ENCODE results near the gene SELENON. TPM values are rescaled to one million over a fixed set of nuclear protein-coding genes. Genes with fewer than 3 reads are reported as not detected.

The SELENON gene, protein sequence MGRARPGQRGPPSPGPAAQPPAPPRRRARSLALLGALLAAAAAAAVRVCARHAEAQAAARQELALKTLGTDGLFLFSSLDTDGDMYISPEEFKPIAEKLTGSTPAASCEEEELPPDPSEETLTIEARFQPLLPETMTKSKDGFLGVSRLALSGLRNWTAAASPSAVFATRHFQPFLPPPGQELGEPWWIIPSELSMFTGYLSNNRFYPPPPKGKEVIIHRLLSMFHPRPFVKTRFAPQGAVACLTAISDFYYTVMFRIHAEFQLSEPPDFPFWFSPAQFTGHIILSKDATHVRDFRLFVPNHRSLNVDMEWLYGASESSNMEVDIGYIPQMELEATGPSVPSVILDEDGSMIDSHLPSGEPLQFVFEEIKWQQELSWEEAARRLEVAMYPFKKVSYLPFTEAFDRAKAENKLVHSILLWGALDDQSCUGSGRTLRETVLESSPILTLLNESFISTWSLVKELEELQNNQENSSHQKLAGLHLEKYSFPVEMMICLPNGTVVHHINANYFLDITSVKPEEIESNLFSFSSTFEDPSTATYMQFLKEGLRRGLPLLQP
- 10 to 100 TPM; 20.0 to 51.0 (median 43.3) TPM for total RNA-seq

DNA sequence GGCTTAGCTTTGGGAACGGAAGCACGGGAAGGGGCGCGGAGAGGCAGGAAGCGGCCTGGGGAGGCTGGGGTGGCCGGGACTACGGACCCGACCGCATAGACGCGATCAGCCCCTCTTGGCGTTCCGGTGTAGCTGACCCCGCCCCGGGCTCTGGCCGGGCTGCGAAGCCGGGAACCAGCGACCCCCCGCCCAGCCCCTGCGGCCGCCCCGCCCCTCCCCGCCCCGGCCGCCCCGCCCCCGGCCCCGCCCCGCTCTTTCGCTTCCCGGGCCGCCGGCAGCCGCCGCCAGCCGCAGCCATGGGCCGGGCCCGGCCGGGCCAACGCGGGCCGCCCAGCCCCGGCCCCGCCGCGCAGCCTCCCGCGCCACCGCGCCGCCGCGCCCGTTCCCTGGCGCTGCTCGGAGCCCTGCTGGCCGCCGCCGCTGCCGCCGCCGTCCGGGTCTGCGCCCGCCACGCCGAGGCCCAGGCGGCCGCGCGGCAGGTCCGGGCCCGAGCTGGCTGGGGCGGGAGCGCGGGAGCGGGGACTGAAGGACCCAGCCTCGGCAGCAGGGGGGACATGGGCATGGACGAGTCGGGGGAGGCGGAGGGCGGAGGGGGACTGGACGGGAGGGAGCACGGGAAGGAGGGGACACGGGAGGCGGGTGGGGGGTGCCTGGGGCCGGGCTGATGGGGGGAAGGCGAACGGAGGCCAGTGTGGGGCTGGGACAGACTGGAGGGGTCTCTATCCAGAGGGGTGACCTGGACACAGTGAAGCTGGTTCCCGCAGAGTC lies at the start of gene SELENON:
SELENON (plus strand) TSS at position 259 of the 768 bp plus-strand sequence; CDS start at position 297, 38 bp downstream.
- in situ Hi-C loops (cut with MboI; ENCODE audit: low sequenced_read_pairs in 4 of 4) (loop anchor here (5.0 to 10.0 kb wide), 2 partner anchors 55 to 188 kb away; no protein-coding TSS in a partner anchor), intact Hi-C loops (cut with DNase I; ENCODE audit: low total_unique reads) (loop anchor here (5.0 to 10.0 kb wide), 3 partner anchors 258 to 565 kb away; partner anchors contain the start of genes LDLRAP1, MACO1 and SYF2)
- TF ChIP-seq, protein P1, sequence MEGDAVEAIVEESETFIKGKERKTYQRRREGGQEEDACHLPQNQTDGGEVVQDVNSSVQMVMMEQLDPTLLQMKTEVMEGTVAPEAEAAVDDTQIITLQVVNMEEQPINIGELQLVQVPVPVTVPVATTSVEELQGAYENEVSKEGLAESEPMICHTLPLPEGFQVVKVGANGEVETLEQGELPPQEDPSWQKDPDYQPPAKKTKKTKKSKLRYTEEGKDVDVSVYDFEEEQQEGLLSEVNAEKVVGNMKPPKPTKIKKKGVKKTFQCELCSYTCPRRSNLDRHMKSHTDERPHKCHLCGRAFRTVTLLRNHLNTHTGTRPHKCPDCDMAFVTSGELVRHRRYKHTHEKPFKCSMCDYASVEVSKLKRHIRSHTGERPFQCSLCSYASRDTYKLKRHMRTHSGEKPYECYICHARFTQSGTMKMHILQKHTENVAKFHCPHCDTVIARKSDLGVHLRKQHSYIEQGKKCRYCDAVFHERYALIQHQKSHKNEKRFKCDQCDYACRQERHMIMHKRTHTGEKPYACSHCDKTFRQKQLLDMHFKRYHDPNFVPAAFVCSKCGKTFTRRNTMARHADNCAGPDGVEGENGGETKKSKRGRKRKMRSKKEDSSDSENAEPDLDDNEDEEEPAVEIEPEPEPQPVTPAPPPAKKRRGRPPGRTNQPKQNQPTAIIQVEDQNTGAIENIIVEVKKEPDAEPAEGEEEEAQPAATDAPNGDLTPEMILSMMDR (IDR thresholded peaks at IDR 0.05 in 4 of 5, conservative IDR thresholded peaks at IDR 0.05 in 1 of 5): no peak
- no peak for TF ChIP-seq POLR2A (IDR thresholded peaks at IDR 0.05)
- ATAC-seq: peak; percentile 43 to 45
- Histone ChIP-seq H3K27ac (peak within 1 kb of the TSS; percentile 86 to 91 (median 90)), H3K4me1 (peaks cover 71 to 74% of the 10 kb centered on the region in 2 donors), H3K4me3 (peak within 1 kb of the TSS; percentile 66 to 75 (median 72)), H3K27me3 (no peaks in the 10 kb centered on the region), H3K9me3 (no peaks in the 10 kb centered on the region), H3K36me3 (no peaks in the 10 kb centered on the region)
- peak; percentile 32 to 42 for DNase-seq

DNA sequence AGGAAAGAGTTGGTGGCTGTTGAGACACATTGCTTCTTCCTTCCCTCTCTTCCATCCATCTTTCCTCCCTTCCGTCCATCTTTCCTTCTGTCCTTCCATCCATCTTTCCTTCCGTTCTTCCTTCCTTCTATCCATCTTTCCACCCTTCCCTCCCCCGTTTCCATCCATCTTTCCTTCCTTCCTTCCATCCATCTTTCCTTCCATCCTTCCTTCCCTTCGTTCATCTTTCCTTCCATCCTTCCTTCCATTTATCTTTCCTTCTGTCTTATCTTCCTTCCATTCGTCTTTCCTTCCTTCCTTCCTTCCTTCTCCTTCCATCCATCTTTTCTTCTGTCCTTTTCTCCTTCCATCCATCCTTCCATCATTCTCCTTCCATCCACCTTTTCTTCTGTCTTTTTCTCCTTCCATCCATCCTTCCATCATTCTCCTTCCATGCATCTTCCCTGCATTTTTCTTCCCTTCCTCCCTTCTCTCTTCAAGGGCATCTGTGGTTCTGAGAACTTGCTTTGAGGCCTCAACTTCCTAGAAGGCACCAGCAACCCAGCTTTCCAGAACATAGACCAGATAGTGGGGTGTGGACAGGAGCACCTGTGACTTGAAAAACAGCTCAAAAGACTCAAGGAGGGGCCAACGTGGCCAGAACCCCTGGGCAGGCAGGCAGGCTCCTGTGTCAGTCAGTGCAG lies 48.9 kb upstream of the SELENON start:
- no peak overlapping the region for H3K27ac ChIP-seq
- no peaks in the 10 kb centered on the region for H3K27me3 ChIP-seq
- H3K36me3 ChIP-seq: no peaks in the 10 kb centered on the region
- H3K9me3 ChIP-seq: no peaks in the 10 kb centered on the region
- DNase-seq: no peak
- no peak for TF ChIP-seq POLR2A (IDR thresholded peaks at IDR 0.05)
- H3K4me3 ChIP-seq: no peak overlapping the region
- no peak for ATAC-seq
- in situ Hi-C loops (cut with MboI; ENCODE audit: low sequenced_read_pairs in 4 of 4) (no loop called here), intact Hi-C loops (cut with DNase I; ENCODE audit: low total_unique reads) (no loop called here)
- H3K4me1 ChIP-seq: no peaks in the 10 kb centered on the region

DNA sequence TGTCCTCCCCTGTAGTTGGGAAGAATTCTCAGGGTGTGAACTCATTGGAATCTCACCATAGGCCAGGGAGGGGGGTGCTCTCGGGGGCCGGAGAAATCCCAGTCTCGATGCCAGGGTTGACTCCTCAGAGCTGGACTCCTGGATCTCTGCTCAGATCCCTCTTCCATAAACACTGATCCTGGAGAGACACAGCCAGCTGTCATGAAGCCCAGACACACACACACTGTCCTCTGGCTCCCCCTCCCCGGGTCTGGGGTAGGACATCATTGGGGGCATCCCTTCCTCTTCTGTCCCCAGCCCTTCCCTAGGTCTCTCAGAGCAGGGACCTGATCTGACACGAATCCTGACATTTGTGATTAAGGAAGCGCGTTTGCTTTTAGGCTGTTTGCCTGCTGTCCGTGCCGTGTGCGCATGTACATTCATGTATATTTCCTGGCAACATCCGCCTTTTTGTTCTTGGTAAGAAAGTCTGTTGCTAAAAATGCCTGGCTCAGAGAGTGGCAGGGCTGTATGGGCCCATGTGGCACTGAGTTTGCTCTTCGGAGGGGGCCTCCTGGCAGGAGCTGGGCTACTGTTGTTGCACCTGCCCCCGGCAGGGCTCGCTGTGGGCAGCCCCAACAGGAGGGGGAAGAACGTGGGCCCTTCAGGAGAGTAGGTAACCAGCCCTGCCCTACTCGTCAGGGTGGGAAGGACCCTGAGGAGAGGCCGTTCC lies 45.4 kb upstream of the SELENON start:
- H3K4me3 ChIP-seq: no peak overlapping the region
- peak in 1 of 2 donors; percentile 30 for ATAC-seq
- no peak for DNase-seq
- no peaks in the 10 kb centered on the region for H3K36me3 ChIP-seq
- H3K27me3 ChIP-seq: no peaks in the 10 kb centered on the region
- in situ Hi-C loops (cut with MboI; ENCODE audit: low sequenced_read_pairs in 4 of 4) (no loop called here), intact Hi-C loops (cut with DNase I; ENCODE audit: low total_unique reads) (no loop called here)
- TF ChIP-seq, protein P1 (IDR thresholded peaks at IDR 0.05 in 4 of 5, conservative IDR thresholded peaks at IDR 0.05 in 1 of 5): peak in 1 of 5 experiments; percentile 27
- TF ChIP-seq POLR2A (IDR thresholded peaks at IDR 0.05): no peak
- no peaks in the 10 kb centered on the region for H3K9me3 ChIP-seq
- no peaks in the 10 kb centered on the region for H3K4me1 ChIP-seq
- H3K27ac ChIP-seq: no peak overlapping the region

DNA sequence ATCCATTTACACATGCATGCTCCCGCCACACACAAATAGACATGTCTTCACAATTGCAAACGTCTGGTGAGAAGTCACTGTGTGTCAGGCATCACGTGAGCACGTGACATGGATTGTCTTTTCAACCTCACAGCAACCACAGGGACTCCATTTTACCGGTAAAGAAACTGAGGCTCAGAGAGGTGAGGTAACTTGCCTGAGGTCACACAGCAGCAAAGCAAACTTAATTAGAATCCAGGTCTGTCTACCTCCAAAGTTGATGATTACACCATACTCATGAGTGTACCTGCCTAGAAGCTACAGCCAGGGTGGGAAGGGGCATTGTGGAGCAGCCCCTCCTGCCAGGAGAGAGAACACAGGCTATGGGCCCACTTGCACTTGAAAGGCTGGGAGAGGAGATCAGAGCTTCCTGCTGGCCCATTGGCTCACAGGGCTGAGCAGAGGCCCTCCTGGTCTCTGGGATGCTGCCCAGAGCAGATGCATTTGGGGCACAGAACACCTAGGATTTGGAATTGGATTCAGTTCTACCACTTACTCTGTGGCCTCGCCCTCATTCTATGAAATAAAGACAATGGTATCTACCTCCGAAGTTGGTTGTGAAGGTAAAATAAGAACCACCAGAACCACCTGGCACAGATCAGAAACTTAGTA lies 44.4 kb upstream of the SELENON start:
- Histone ChIP-seq H3K36me3 (no peaks in the 10 kb centered on the region), H3K9me3 (no peaks in the 10 kb centered on the region), H3K27me3 (no peaks in the 10 kb centered on the region), H3K4me3 (no peak overlapping the region), H3K4me1 (no peaks in the 10 kb centered on the region), H3K27ac (no peak overlapping the region)
- intact Hi-C loops (cut with DNase I; ENCODE audit: low total_unique reads) (no loop called here), in situ Hi-C loops (cut with MboI; ENCODE audit: low sequenced_read_pairs in 4 of 4) (no loop called here)
- TF ChIP-seq POLR2A (IDR thresholded peaks at IDR 0.05): no peak
- TF ChIP-seq, protein P1 (IDR thresholded peaks at IDR 0.05 in 4 of 5, conservative IDR thresholded peaks at IDR 0.05 in 1 of 5): no peak
- DNase-seq (no peak), ATAC-seq (no peak)

All from gastrocnemius medialis (tissue), 4 donors.